Adrenal gland (tissue), 12 donors: ENCODE measurements around the gene HOXD4. TPM values are rescaled to one million over a fixed set of nuclear protein-coding genes. Genes with fewer than 3 reads are reported as not detected.

Experiments used
- DNase-seq, 7 donors: peaks; one replicate each; pipeline ENCODE4 v3.0.0-alpha.2; 2019 to 2020
- H3K27ac ChIP-seq, 5 donors: fragments of 200-600 bp; sonication (generic) in 4 of 5; 1 replicate in 3 of 5; 2 replicates in 2 of 5; pipeline versions ENCODE4 v1.5.1 to v1.8.0; 2016 to 2020; ENCODE audit warnings: mild to moderate bottlenecking in 1 of 5
- H3K27me3 ChIP-seq: fragments of 200-600 bp; 2 replicates; pipeline ENCODE4 v1.8.0; 2021
- H3K36me3 ChIP-seq, 2 donors: fragments of 200-600 bp; replicated peaks in 1 of 2; 1 replicate in 1 of 2; 2 replicates in 1 of 2; pipeline versions ENCODE4 v1.5.1 to v1.8.0; 2018 to 2022
- H3K4me1 ChIP-seq, 2 donors: fragments of 200-600 bp; replicated peaks in 1 of 2; 1 replicate in 1 of 2; 2 replicates in 1 of 2; pipeline versions ENCODE4 v1.5.1 to v1.8.0; 2018 to 2021
- H3K4me3 ChIP-seq, 4 donors: fragments of 200-600 bp; sonication (generic) in 3 of 4; one replicate each; pipeline ENCODE4 v1.5.1; 2016 to 2018
- H3K9me3 ChIP-seq, 3 donors: fragments of 200-600 bp; sonication (generic) in 1 of 3; replicated peaks in 1 of 3; 1 replicate in 2 of 3; 2 replicates in 1 of 3; pipeline versions ENCODE4 v1.5.1 to v1.8.0; 2016 to 2021
- POLR2A ChIP-seq, 2 donors: fragments of 450-650 bp; IDR thresholded peaks; one replicate each; pipeline ENCODE4 v1.6.1; 2017; ENCODE audit warnings: antibody characterized with exemption in 2 of 2, mild to moderate bottlenecking in 2 of 2, moderate library complexity in 1 of 2
- WGBS, 4 donors: extraction: QIAGEN DNeasy Blood & Tissue Kit in 2 of 4; methylation state at CpG; one replicate each; pipeline versions ENCODE4 v1.1.5 to v1.1.7; 2013 to 2017; 5-methylcytosine and 5-hydroxymethylcytosine counted together
- intact Hi-C, 2 donors: fragments of 100-400 bp; cut with DNase I; formaldehyde crosslinking; loops; one replicate each; pipeline versions ENCODE4 v1.14.1 to v1.15.0; 2022 to 2023
- polyA plus RNA-seq, 3 donors: library from polyadenylated mRNA; stranded (reverse); fragments of 200-250 nt in 2 of 3; fragments of 350-450 nt in 1 of 3; fragmentation: Illumina TruSeq in 1 of 3; extraction: RNeasy Lipid Tissue Mini Kit (QIAGEN cat#74804) in 1 of 3; gene quantifications; one replicate each; pipeline ENCODE4 v1.2.3, GENCODE V29; 2013 to 2014
- total RNA-seq, 9 donors: library from RNA; depleted of rRNA in 4 of 9; stranded (reverse); fragments of >200 nt in 4 of 9; fragments of 120-200 nt in 1 of 9; fragmentation: NEBNext Ultra II Directional in 1 of 9; extraction: Animal tissue kit (Norgen Biotek cat#: 25700) in 1 of 9; gene quantifications; one replicate each; pipeline versions ENCODE4 v1.1.0 to v1.2.4, GENCODE V29; 2013 to 2023
- TF ChIP-seq, protein P1 (sequence below), 6 experiments: fragments of 450-650 bp in 4 of 6; fragments of 200-600 bp in 2 of 6; sonication (generic) in 1 of 6; IDR thresholded peaks; 1 replicate in 5 of 6; 2 replicates in 1 of 6; pipeline versions ENCODE4 v1.5.1 to v1.8.0; 2016 to 2021; ENCODE audit warnings: antibody characterized with exemption in 6 of 6, mild to moderate bottlenecking in 2 of 6, moderate library complexity in 1 of 6
- donor health status: healthy with polysubstance abuse.
- donor health status: Bipolar disorder and iron deficiency.
- donor health status: DM: yes; HTN: yes; CAD: no.
- donor health status: DM: no; HTN: no; CAD: no.
- donor health status: DM: no; HTN: no; CAD: no.
- donor health status: DM: yes; HTN: yes; CAD: no.

The HOXD4 gene
- total and polyA plus RNA-seq, 12 donors: 1.9 to 38.5 (median 9.3) TPM

DNA sequence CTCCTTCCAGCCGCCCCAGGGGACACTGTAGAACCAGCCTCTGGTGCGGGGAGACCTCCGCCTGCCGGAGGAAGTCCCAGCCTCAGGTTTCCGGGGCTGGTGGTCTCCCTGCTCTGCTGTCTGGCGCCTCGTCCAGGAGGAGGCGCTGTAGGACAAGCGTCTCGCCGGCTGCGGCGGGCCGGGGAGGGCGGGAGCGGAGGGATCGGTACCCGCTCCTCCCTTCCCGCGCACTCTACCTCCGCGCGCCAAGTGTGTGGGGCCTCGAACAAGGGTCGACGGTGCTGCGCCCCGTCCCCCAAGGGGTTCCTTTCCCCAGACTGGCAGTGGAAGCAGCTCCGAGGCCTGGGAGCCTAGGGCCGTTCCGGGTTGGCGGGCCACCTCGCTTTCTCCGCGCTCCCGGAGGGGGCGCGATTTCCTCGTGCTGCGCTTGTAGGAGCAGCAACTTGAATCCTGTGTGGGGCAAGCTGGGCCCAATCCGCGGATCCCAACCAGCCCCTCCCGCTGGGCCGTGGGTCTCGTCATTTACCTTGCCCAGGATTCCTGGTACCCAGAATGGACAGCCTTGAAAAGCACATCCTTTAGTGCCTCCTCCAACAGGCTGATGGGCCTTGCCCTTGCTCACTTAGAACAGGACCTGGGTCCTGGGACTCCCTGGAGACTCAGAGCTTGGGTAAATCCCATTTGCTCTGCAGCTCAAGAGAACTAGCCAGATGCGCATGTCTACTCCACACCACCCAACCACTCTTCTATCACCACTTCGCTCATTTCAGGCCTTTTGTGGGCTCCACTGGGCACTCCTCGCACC, 10.6 kb upstream of the HOXD4 start:
- H3K27me3 ChIP-seq: no peaks in the 10 kb centered on the region
- peak overlapping the region; percentile 12 to 97 (median 78) for H3K27ac ChIP-seq

DNA sequence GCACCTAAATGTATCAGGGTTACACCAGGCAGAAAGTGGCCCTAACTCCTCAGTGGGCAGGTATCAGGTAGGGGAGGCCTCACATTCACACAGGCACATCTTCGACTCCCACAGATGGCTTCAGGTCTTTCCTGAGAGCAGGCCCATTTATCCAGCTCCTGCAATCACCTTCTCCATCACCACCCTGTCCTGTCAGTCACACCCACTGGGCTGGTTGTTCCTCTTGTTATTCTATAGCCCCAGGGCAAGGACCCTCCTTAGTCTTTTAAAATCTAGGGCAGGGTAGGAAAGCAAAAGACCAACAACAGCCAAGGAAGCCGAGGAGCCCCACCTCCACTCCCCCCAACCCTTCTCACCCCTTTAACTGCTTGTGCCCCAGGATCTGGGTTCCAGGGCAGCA, 9.1 kb upstream of the HOXD4 start:
- TF ChIP-seq POLR2A (IDR thresholded peaks at IDR 0.05): no peak
- TF ChIP-seq, protein P1, sequence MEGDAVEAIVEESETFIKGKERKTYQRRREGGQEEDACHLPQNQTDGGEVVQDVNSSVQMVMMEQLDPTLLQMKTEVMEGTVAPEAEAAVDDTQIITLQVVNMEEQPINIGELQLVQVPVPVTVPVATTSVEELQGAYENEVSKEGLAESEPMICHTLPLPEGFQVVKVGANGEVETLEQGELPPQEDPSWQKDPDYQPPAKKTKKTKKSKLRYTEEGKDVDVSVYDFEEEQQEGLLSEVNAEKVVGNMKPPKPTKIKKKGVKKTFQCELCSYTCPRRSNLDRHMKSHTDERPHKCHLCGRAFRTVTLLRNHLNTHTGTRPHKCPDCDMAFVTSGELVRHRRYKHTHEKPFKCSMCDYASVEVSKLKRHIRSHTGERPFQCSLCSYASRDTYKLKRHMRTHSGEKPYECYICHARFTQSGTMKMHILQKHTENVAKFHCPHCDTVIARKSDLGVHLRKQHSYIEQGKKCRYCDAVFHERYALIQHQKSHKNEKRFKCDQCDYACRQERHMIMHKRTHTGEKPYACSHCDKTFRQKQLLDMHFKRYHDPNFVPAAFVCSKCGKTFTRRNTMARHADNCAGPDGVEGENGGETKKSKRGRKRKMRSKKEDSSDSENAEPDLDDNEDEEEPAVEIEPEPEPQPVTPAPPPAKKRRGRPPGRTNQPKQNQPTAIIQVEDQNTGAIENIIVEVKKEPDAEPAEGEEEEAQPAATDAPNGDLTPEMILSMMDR (IDR thresholded peaks at IDR 0.05): no peak
- no peak overlapping the region for H3K4me3 ChIP-seq
- no peaks in the 10 kb centered on the region for H3K36me3 ChIP-seq
- intact Hi-C loops: loop anchor here (5.0 kb wide), 2 partner anchors 310 to 495 kb away; no protein-coding TSS in a partner anchor
- peak in 1 of 7 donors; percentile 8 for DNase-seq
- WGBS, 4 donors: 86 to 97% (median 87%) methylated on average over 2 of the region's 2 CpGs
- peaks cover 18 to 37% of the 10 kb centered on the region in 2 donors for H3K4me1 ChIP-seq
- no peaks in the 10 kb centered on the region for H3K27me3 ChIP-seq
- H3K9me3 ChIP-seq: no peaks in the 10 kb centered on the region
- no peak overlapping the region for H3K27ac ChIP-seq

More for the DNA sequence above, 10.6 kb upstream of the HOXD4 start:
- Histone ChIP-seq H3K4me3 (peak overlapping the region in 2 of 4 donors; percentile 38 to 96), H3K4me1 (peaks cover 20 to 32% of the 10 kb centered on the region in 2 donors), H3K9me3 (no peaks in the 10 kb centered on the region), H3K36me3 (no peaks in the 10 kb centered on the region)
- 7 to 35% (median 14%) methylated on average over 9 to 48 of the region's 48 CpGs for WGBS, 4 donors
- no peak for TF ChIP-seq POLR2A (IDR thresholded peaks at IDR 0.05)
- TF ChIP-seq, protein P1 (IDR thresholded peaks at IDR 0.05): peak; percentile 89 to 99 (median 95)
- intact Hi-C loops: loop anchor here (2.0 to 5.0 kb wide), 3 partner anchors 312 to 497 kb away; no protein-coding TSS in a partner anchor
- peak; percentile 63 to 84 (median 80) for DNase-seq

DNA sequence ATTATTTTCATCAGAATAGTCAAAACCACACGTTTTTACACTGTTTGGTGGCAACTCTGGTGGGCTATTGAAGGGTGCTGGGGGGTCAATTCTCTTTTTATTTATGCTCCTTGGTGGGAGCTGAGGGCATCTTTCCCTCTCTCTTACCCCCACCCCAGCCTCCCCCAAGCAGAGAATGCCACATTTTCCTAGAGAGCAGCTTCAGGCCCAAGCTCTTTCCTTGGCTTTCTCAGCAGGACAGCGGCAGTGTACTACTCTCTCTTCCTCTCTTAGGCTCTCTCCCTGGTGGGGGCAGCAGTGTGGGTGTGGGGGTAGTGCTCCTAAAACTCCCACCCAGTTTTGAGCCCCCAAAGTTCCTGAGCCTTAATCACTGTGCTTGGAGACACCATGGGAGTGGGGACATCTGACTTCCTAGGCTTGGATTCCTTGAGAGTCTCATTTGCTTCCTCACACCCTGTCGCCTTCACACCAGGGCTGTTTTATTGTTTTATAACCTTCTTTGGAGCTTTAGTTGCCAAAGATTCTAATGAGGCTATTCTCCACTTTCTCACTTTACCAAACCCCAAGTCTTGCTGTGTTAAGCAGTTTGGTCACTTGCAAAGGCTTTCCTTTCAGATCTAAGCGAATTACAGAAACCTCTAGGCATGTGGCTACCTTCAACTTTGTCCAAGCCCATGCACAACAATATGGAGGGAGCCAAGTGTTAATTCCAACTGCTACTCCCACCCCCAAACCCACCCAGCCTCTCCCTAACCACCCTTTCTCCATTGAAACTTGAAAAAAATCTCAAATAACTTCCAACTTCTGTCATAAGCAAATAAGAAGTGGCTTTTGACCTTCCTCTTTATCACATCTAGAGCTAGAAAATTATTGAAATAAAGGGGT, 6.0 kb upstream of the HOXD4 start:
- H3K4me3 ChIP-seq: no peak overlapping the region
- intact Hi-C loops: loop anchor here in 1 of 2 donors (5.0 kb wide), 1 partner anchor 412 kb away; no protein-coding TSS in a partner anchor
- TF ChIP-seq, protein P1 (IDR thresholded peaks at IDR 0.05): no peak
- no peak for TF ChIP-seq POLR2A (IDR thresholded peaks at IDR 0.05)
- H3K4me1 ChIP-seq: peaks cover 0 to 15% of the 10 kb centered on the region in 2 donors
- H3K27ac ChIP-seq: no peak overlapping the region
- H3K9me3 ChIP-seq: no peaks in the 10 kb centered on the region
- H3K36me3 ChIP-seq: no peaks in the 10 kb centered on the region
- DNase-seq: no peak
- 76 to 91% (median 86%) methylated on average over 4 of the region's 4 CpGs for WGBS, 4 donors
- no peaks in the 10 kb centered on the region for H3K27me3 ChIP-seq

DNA sequence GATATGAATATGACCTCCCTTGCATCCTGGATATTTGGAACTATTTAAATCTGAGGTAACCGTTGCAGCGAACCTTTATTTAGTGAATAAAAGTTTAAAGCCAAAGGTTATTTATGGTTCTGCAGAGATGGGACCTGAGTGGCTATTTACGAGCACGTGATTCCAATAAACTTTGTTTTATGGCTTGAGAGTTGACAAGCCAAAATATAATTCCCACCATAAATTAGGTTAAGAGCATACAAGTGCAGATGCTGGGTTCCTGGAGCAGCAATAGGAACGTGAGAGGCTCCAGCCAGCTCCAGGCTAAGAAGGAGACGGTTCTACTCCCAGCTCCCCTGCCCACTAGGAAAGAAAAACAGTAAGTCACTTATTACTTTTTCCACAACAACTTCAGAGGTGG, 5.2 kb upstream of the HOXD4 start:
- peak in 1 of 7 donors; percentile 42 for DNase-seq
- Histone ChIP-seq H3K36me3 (no peaks in the 10 kb centered on the region), H3K4me1 (peaks cover 0 to 9% of the 10 kb centered on the region in 2 donors), H3K4me3 (no peak overlapping the region), H3K27ac (no peak overlapping the region), H3K27me3 (no peaks in the 10 kb centered on the region), H3K9me3 (no peaks in the 10 kb centered on the region)
- no peak for TF ChIP-seq POLR2A (IDR thresholded peaks at IDR 0.05)
- TF ChIP-seq, protein P1 (IDR thresholded peaks at IDR 0.05): no peak
- WGBS, 4 donors: 67 to 75% (median 71%) methylated on average over 6 of the region's 6 CpGs
- intact Hi-C loops: loop anchor here in 1 of 2 donors (5.0 kb wide), 1 partner anchor 411 kb away; no protein-coding TSS in a partner anchor
